Measurements from ENCODE around the gene ABHD12.
A peak's percentile ranks its signal among the peaks of the same experiment; 100 is the strongest.

GRCh38 chr20:25309395-25310267 is 81.0 kb downstream of the ABHD12 start:
- TF ChIP-seq PATZ1 (CRISPR knock-in tag; IDR thresholded peaks at IDR 0.05; ENCODE audit: borderline replicate concordance) (no peak), CSDC2 (CRISPR knock-in tag; IDR thresholded peaks at IDR 0.05) (no peak), POU6F1 (CRISPR knock-in tag; IDR thresholded peaks at IDR 0.05; ENCODE audit: borderline replicate concordance, low read depth) (no peak), ZNF70 (CRISPR knock-in tag; IDR thresholded peaks at IDR 0.05) (no peak), CREB5 (CRISPR knock-in tag; IDR thresholded peaks at IDR 0.05; ENCODE audit: low read depth) (no peak), ESRRG (CRISPR knock-in tag; IDR thresholded peaks at IDR 0.05) (no peak), RARB (CRISPR knock-in tag; IDR thresholded peaks at IDR 0.05) (no peak), TCF4 (CRISPR knock-in tag; IDR thresholded peaks at IDR 0.05; ENCODE audit: borderline replicate concordance) (0 out of 2 replicates have a peak, but pooled peaks have one; percentile 8), ZNF8 (CRISPR knock-in tag; IDR thresholded peaks at IDR 0.05) (no peak), ARNTL (CRISPR knock-in tag; IDR thresholded peaks at IDR 0.05; ENCODE audit: borderline replicate concordance, low read depth) (no peak), ZFP3 (CRISPR knock-in tag; IDR thresholded peaks at IDR 0.05) (no peak)
